Measurements from ENCODE around the gene OR51B6.
"Not testable (repeated sequence)": the region's sequence is repeated elsewhere in the genome, so short reads cannot be mapped to it uniquely, and the experiment has no call there.

OR51B6 gene

GRCh38 chr11:5364214-5364613, 12.9 kb downstream of the OR51B6 start:
- Histone ChIP-seq H3K14ac (ENCODE audit: low read length) (no peak overlapping the region), H3K27ac (replicated peaks; ENCODE audit: low read length) (no peak overlapping the region), H2BK12ac (ENCODE audit: low read length) (no peak overlapping the region), H3K9ac (ENCODE audit: low read depth, low read length, poor library complexity) (no peak overlapping the region), H2BK15ac (ENCODE audit: low read length) (no peak overlapping the region), H4K91ac (ENCODE audit: low read depth, low read length, poor library complexity) (no peak overlapping the region), H3K4me2 (ENCODE audit: insufficient read depth, low read length, poor library complexity, severe bottlenecking) (no peak overlapping the region), H3K4me1 (ENCODE audit: control insufficient read depth in 2 of 2, insufficient read depth in 1 of 2, low read depth in 1 of 2, low read length in 2 of 2) (no peaks in the 10 kb centered on the region), H3K18ac (ENCODE audit: low read length) (no peak overlapping the region), H3K23ac (ENCODE audit: low read depth, low read length, poor library complexity) (no peak overlapping the region), H3K9me3 (replicated peaks in 1 of 2; ENCODE audit: control insufficient read depth in 2 of 2, insufficient read depth in 1 of 2, low read depth in 1 of 2, low read length in 2 of 2) (no peaks in the 10 kb centered on the region), H3K27me3 (ENCODE audit: control insufficient read depth in 3 of 3, insufficient read depth in 3 of 3, low read depth in 1 of 3, low read length in 3 of 3) (no peaks in the 10 kb centered on the region), H3K36me3 (replicated peaks in 1 of 2; ENCODE audit: control insufficient read depth in 2 of 2, insufficient read depth in 2 of 2, low read length in 2 of 2) (no peaks in the 10 kb centered on the region), H2BK120ac (ENCODE audit: low read depth, low read length) (no peak overlapping the region), H2BK5ac (ENCODE audit: low read length) (no peak overlapping the region), H3K79me1 (ENCODE audit: low read depth, low read length) (no peaks in the 10 kb centered on the region), H3K4ac (ENCODE audit: low read length) (no peak overlapping the region), H2AFZ (ENCODE audit: low read length) (no peak overlapping the region), H2AK5ac (ENCODE audit: low read depth, low read length) (no peak overlapping the region), H4K8ac (ENCODE audit: low read depth, low read length) (no peak overlapping the region), H3K4me3 (ENCODE audit: low read length in 2 of 2) (no peak overlapping the region)
- WGBS, 2 donors (ENCODE audit: extremely low coverage in 2 of 2, insufficient read length in 2 of 2, insufficient replicate concordance in 1 of 2), result no CpG with 5 or more reads among the region's 2 CpGs
- DNase-seq (ENCODE audit: low spot score), result no peak

DNA sequence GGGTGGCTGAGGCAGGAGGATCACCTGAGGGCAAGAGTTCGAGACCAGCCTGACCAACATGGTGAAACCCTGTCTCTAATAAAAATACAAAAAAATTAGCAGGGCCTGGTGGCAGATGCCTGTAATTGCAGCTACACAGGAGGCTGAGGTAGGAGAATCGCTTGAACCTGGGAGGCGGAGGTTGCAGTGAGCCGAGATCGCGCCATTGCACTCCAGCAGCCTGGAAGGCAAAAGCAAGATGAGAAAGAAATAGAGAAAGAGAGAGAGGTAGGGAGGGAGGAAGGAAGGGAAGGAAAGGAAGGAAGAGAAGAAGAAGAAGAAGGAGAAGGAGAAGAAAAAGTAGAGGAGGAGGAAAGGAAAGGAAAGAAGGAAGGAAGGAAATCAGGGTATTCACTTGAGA, 15.1 kb downstream of the OR51B6 start:
- H2BK15ac ChIP-seq (ENCODE audit: low read length); H2BK5ac ChIP-seq (ENCODE audit: low read length); H3K9me3 ChIP-seq (replicated peaks in 1 of 2; ENCODE audit: control insufficient read depth in 2 of 2, insufficient read depth in 1 of 2, low read depth in 1 of 2, low read length in 2 of 2); H3K14ac ChIP-seq (ENCODE audit: low read length); H3K23ac ChIP-seq (ENCODE audit: low read depth, low read length, poor library complexity); H2BK120ac ChIP-seq (ENCODE audit: low read depth, low read length); H3K4me2 ChIP-seq (ENCODE audit: insufficient read depth, low read length, poor library complexity, severe bottlenecking); H3K9ac ChIP-seq (ENCODE audit: low read depth, low read length, poor library complexity); H3K79me1 ChIP-seq (ENCODE audit: low read depth, low read length); H3K27me3 ChIP-seq (ENCODE audit: control insufficient read depth in 3 of 3, insufficient read depth in 3 of 3, low read depth in 1 of 3, low read length in 3 of 3); H2AK5ac ChIP-seq (ENCODE audit: low read depth, low read length); H3K4me3 ChIP-seq (ENCODE audit: low read length in 2 of 2); H3K18ac ChIP-seq (ENCODE audit: low read length); H3K4ac ChIP-seq (ENCODE audit: low read length); DNase-seq (ENCODE audit: low spot score); H3K27ac ChIP-seq (replicated peaks; ENCODE audit: low read length); H2AFZ ChIP-seq (ENCODE audit: low read length); H4K8ac ChIP-seq (ENCODE audit: low read depth, low read length); H3K4me1 ChIP-seq (ENCODE audit: control insufficient read depth in 2 of 2, insufficient read depth in 1 of 2, low read depth in 1 of 2, low read length in 2 of 2); H4K91ac ChIP-seq (ENCODE audit: low read depth, low read length, poor library complexity); H3K36me3 ChIP-seq (replicated peaks in 1 of 2; ENCODE audit: control insufficient read depth in 2 of 2, insufficient read depth in 2 of 2, low read length in 2 of 2); H2BK12ac ChIP-seq (ENCODE audit: low read length): not testable (repeated sequence)
- no CpG with 5 or more reads among the region's 6 CpGs for WGBS, 2 donors (ENCODE audit: extremely low coverage in 2 of 2, insufficient read length in 2 of 2, insufficient replicate concordance in 1 of 2)

DNA sequence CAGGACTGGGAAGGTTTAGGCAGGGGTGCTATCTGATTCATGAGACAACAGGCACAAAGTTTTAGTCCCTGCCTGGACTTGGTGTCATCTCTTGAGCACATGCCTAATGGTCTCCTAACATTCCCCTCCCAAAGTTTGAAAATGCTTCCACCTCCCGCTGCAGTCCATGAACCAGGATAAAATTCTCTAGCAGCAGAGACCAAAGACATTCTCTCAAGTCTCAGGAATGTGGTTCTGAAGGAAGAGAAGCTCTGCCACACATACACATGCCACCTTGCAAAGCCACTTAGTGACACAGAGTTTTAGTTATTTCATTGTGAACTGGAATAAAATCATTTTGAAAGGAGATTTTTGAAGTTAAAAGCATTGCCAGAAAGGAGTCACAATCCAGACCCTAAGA, 15.5 kb downstream of the OR51B6 start:
- H2AK5ac ChIP-seq (ENCODE audit: low read depth, low read length), result no peak overlapping the region
- H3K79me1 ChIP-seq (ENCODE audit: low read depth, low read length), result no peaks in the 10 kb centered on the region
- H3K14ac ChIP-seq (ENCODE audit: low read length), result no peak overlapping the region
- no peak overlapping the region for H3K23ac ChIP-seq (ENCODE audit: low read depth, low read length, poor library complexity)
- DNase-seq (ENCODE audit: low spot score), result no peak
- WGBS, 2 donors (ENCODE audit: extremely low coverage in 2 of 2, insufficient read length in 2 of 2, insufficient replicate concordance in 1 of 2), result no CpG with 5 or more reads among the region's 1 CpG
- H2BK120ac ChIP-seq (ENCODE audit: low read depth, low read length), result no peak overlapping the region
- no peaks in the 10 kb centered on the region for H3K9me3 ChIP-seq (replicated peaks in 1 of 2; ENCODE audit: control insufficient read depth in 2 of 2, insufficient read depth in 1 of 2, low read depth in 1 of 2, low read length in 2 of 2)
- H3K9ac ChIP-seq (ENCODE audit: low read depth, low read length, poor library complexity), result no peak overlapping the region
- H3K27ac ChIP-seq (replicated peaks; ENCODE audit: low read length), result no peak overlapping the region
- H2BK12ac ChIP-seq (ENCODE audit: low read length), result no peak overlapping the region
- no peaks in the 10 kb centered on the region for H3K27me3 ChIP-seq (ENCODE audit: control insufficient read depth in 3 of 3, insufficient read depth in 3 of 3, low read depth in 1 of 3, low read length in 3 of 3)
- H3K4me3 ChIP-seq (ENCODE audit: low read length in 2 of 2), result no peak overlapping the region
- H3K4me1 ChIP-seq (ENCODE audit: control insufficient read depth in 2 of 2, insufficient read depth in 1 of 2, low read depth in 1 of 2, low read length in 2 of 2), result no peaks in the 10 kb centered on the region
- H2AFZ ChIP-seq (ENCODE audit: low read length), result no peak overlapping the region
- no peaks in the 10 kb centered on the region for H3K36me3 ChIP-seq (replicated peaks in 1 of 2; ENCODE audit: control insufficient read depth in 2 of 2, insufficient read depth in 2 of 2, low read length in 2 of 2)
- H4K91ac ChIP-seq (ENCODE audit: low read depth, low read length, poor library complexity), result no peak overlapping the region
- H3K4ac ChIP-seq (ENCODE audit: low read length), result no peak overlapping the region
- no peak overlapping the region for H3K4me2 ChIP-seq (ENCODE audit: insufficient read depth, low read length, poor library complexity, severe bottlenecking)
- no peak overlapping the region for H2BK15ac ChIP-seq (ENCODE audit: low read length)
- no peak overlapping the region for H2BK5ac ChIP-seq (ENCODE audit: low read length)
- no peak overlapping the region for H3K18ac ChIP-seq (ENCODE audit: low read length)
- no peak overlapping the region for H4K8ac ChIP-seq (ENCODE audit: low read depth, low read length)

GRCh38 chr11:5367448-5368074, 16.3 kb downstream of the OR51B6 start:
- Histone ChIP-seq H3K27ac (replicated peaks; ENCODE audit: low read length) (no peak overlapping the region), H3K36me3 (replicated peaks in 1 of 2; ENCODE audit: control insufficient read depth in 2 of 2, insufficient read depth in 2 of 2, low read length in 2 of 2) (no peaks in the 10 kb centered on the region), H3K4me2 (ENCODE audit: insufficient read depth, low read length, poor library complexity, severe bottlenecking) (no peak overlapping the region), H3K4ac (ENCODE audit: low read length) (no peak overlapping the region), H3K4me1 (ENCODE audit: control insufficient read depth in 2 of 2, insufficient read depth in 1 of 2, low read depth in 1 of 2, low read length in 2 of 2) (no peaks in the 10 kb centered on the region), H3K14ac (ENCODE audit: low read length) (no peak overlapping the region), H3K27me3 (ENCODE audit: control insufficient read depth in 3 of 3, insufficient read depth in 3 of 3, low read depth in 1 of 3, low read length in 3 of 3) (no peaks in the 10 kb centered on the region), H2BK120ac (ENCODE audit: low read depth, low read length) (no peak overlapping the region), H2AFZ (ENCODE audit: low read length) (no peak overlapping the region), H3K79me1 (ENCODE audit: low read depth, low read length) (no peaks in the 10 kb centered on the region), H3K18ac (ENCODE audit: low read length) (no peak overlapping the region), H3K9me3 (replicated peaks in 1 of 2; ENCODE audit: control insufficient read depth in 2 of 2, insufficient read depth in 1 of 2, low read depth in 1 of 2, low read length in 2 of 2) (no peaks in the 10 kb centered on the region), H3K4me3 (ENCODE audit: low read length in 2 of 2) (no peak overlapping the region), H4K8ac (ENCODE audit: low read depth, low read length) (no peak overlapping the region), H2BK12ac (ENCODE audit: low read length) (no peak overlapping the region), H2AK5ac (ENCODE audit: low read depth, low read length) (no peak overlapping the region), H2BK5ac (ENCODE audit: low read length) (no peak overlapping the region), H4K91ac (ENCODE audit: low read depth, low read length, poor library complexity) (no peak overlapping the region), H3K23ac (ENCODE audit: low read depth, low read length, poor library complexity) (no peak overlapping the region), H2BK15ac (ENCODE audit: low read length) (no peak overlapping the region), H3K9ac (ENCODE audit: low read depth, low read length, poor library complexity) (no peak overlapping the region)
- no CpG with 5 or more reads among the region's 2 CpGs for WGBS, 2 donors (ENCODE audit: extremely low coverage in 2 of 2, insufficient read length in 2 of 2, insufficient replicate concordance in 1 of 2)
- no peak for DNase-seq (ENCODE audit: low spot score)
